ENCODE data around the gene ATP8A1. TPM values are rescaled to one million over a fixed set of nuclear protein-coding genes. Genes with fewer than 3 reads are reported as not detected.

Gene ATP8A1
- total and polyA plus RNA-seq, 2 of the 8 experiments (the other 6 are each of a cell fraction or from before 2014, with no cell fraction given), result 3.7 to 14.9 TPM

GRCh38 chr4:42676066-42676951, 19.4 kb upstream of the ATP8A1 start:
- no peak overlapping the region for H3K23ac ChIP-seq (ENCODE audit: insufficient read length)
- H3K4me2 ChIP-seq (ENCODE audit: insufficient read depth in 1 of 2, low read depth in 2 of 2, low read length in 2 of 2), result no peak overlapping the region
- H4K20me1 ChIP-seq (replicated peaks in 1 of 2; ENCODE audit: control insufficient read depth in 1 of 2, insufficient read depth in 2 of 2, low read length in 2 of 2), result no peaks in the 10 kb centered on the region
- H2BK12ac ChIP-seq (ENCODE audit: low read depth, low read length), result no peak overlapping the region
- peaks cover 0 to 5% (median 0%) of the 10 kb centered on the region in 4 experiments; a peak in 1 of 7 replicates for H3K4me1 ChIP-seq (replicated peaks in 1 of 4; ENCODE audit: control insufficient read depth in 3 of 4, insufficient read depth in 4 of 4, low read length in 3 of 4)
- H3K56ac ChIP-seq (replicated peaks; ENCODE audit: insufficient read length, low read depth, low read length), result no peak overlapping the region
- DNase-seq (ENCODE audit: low read depth in 1 of 2, low spot score in 2 of 2) (no peak), FAIRE-seq (no peak)
- no peak overlapping the region for H3K18ac ChIP-seq (ENCODE audit: extremely low read depth, low read length)
- no peak overlapping the region for H2BK120ac ChIP-seq (replicated peaks; ENCODE audit: low read depth, low read length)
- H2BK5ac ChIP-seq (ENCODE audit: low read depth, low read length), result no peak overlapping the region
- ChIA-PET CTCF (ENCODE audit: partially characterized antibody) (interaction anchor here (0.7 to 0.9 kb wide), 2 partner anchors 39 to 394 kb away, joined by 3 read pairs; no protein-coding TSS in a partner anchor), POLR2A (ENCODE audit: partially characterized antibody) (no interaction called here)
- H3K9me3 ChIP-seq (ENCODE audit: insufficient read depth in 2 of 2, low read depth in 1 of 2, low read length in 1 of 2), result peaks cover 3 to 4% of the 10 kb centered on the region in 2 experiments; a peak in 1 of 4 replicates
- H3K36me3 ChIP-seq (ENCODE audit: control insufficient read depth in 2 of 4, insufficient read depth in 4 of 4, low read length in 3 of 4), result peaks cover 0 to 4% (median 0%) of the 10 kb centered on the region in 4 experiments; a peak in 3 of 8 replicates
- H3K79me1 ChIP-seq (ENCODE audit: low read depth, low read length), result no peaks in the 10 kb centered on the region
- H2AFZ ChIP-seq (ENCODE audit: low read length), result peak overlapping the region; percentile 46; the same call in 1 of the 2 replicates
- no peak overlapping the region for H2BK20ac ChIP-seq (ENCODE audit: low read length)
- no peaks in the 10 kb centered on the region for H3K79me2 ChIP-seq (ENCODE audit: control insufficient read depth in 1 of 2, insufficient read depth in 2 of 2, low read length in 2 of 2)
- H3K14ac ChIP-seq (ENCODE audit: insufficient read length), result no peak overlapping the region
- H4K8ac ChIP-seq (ENCODE audit: extremely low read depth, insufficient read depth, low read length), result no peak overlapping the region
- H2BK15ac ChIP-seq (ENCODE audit: low read length), result no peak overlapping the region
- no peak overlapping the region for H3K4ac ChIP-seq (replicated peaks; ENCODE audit: insufficient read length, low read depth, low read length)
- no peak overlapping the region for H3K9ac ChIP-seq (replicated peaks in 1 of 4; ENCODE audit: extremely low read depth in 1 of 4, low read depth in 3 of 4, low read length in 3 of 4)
- H4K91ac ChIP-seq (replicated peaks; ENCODE audit: insufficient read length, low read length), result no peak overlapping the region
- WGBS, 2 experiments (ENCODE audit: extremely low coverage in 1 of 2, insufficient coverage in 1 of 2, insufficient read length in 1 of 2, insufficient replicate concordance in 2 of 2, low coverage in 1 of 2, low lambda C conversion rate in 2 of 2, missing lambda C conversion rate in 1 of 2), result 92% methylated on average over 8 of the region's 8 CpGs; no CpG with 5 or more reads in 1 of the 2 experiments
- no peak overlapping the region for H2AK5ac ChIP-seq (ENCODE audit: low read depth, low read length)
- no peak overlapping the region for H4K5ac ChIP-seq (ENCODE audit: insufficient read length, low read depth, low read length)
- H3K4me3 ChIP-seq (ENCODE audit: extremely low read depth in 1 of 4, insufficient read depth in 2 of 4, low read depth in 3 of 4, low read length in 4 of 4), result no peak overlapping the region
- H3K27ac ChIP-seq (ENCODE audit: low read depth, low read length), result no peak overlapping the region
- H3K27me3 ChIP-seq (replicated peaks in 1 of 4; ENCODE audit: control insufficient read depth in 3 of 4, extremely low read depth in 1 of 4, insufficient read depth in 3 of 4, low read length in 3 of 4), result no peaks in the 10 kb centered on the region
- no peaks in the 10 kb centered on the region for H3K23me2 ChIP-seq (ENCODE audit: low read depth, low read length)
- TF ChIP-seq CTBP2 (IDR thresholded peaks at IDR 0.05; ENCODE audit: borderline replicate concordance, insufficient read depth, insufficient read length, low read length), result no peak
- no peak for TF ChIP-seq CREB1 (IDR thresholded peaks at IDR 0.05)
- 0 out of 2 replicates have a peak, but pooled peaks have one; percentile 7 for TF ChIP-seq YY1 (IDR thresholded peaks at IDR 0.05; ENCODE audit: low read depth, low read length)
- TF ChIP-seq NANOG (IDR thresholded peaks at IDR 0.05; ENCODE audit: insufficient read depth, low read depth, low read length, poor library complexity, severe bottlenecking), result no peak
- TF ChIP-seq ASH2L (IDR thresholded peaks at IDR 0.05; ENCODE audit: low read length), result no peak
- no peak for TF ChIP-seq BACH1 (IDR thresholded peaks at IDR 0.05; ENCODE audit: low read length)
- no peak for TF ChIP-seq SUZ12 (IDR thresholded peaks at IDR 0.05; ENCODE audit: low read length)
- peak; percentile 46; the same call in 1 of the 2 replicates for TF ChIP-seq E2F6 (IDR thresholded peaks at IDR 0.05)
